Loucy (cell line): ENCODE results near the gene SINHCAF.

Source experiments
- H2AFZ ChIP-seq: fragments of 200-600 bp; sonication (generic); 2 replicates; pipeline ENCODE4 v1.6.0; 2016; ENCODE audit warnings: antibody characterized with exemption, mild to moderate bottlenecking, low read length, moderate library complexity
- H3F3A ChIP-seq: fragments of 200-600 bp; 2 replicates; pipeline ENCODE4 v1.6.0; 2016; ENCODE audit warnings: antibody characterized with exemption, low read depth, mild to moderate bottlenecking
- H3K27me3 ChIP-seq: fragments of 200-600 bp; sonication (generic); 2 replicates; pipeline ENCODE4 v1.6.1; 2014; ENCODE audit warnings: low read length, mild to moderate bottlenecking; ENCODE audit not compliant: insufficient read depth, poor library complexity, severe bottlenecking
- H3K36me3 ChIP-seq: fragments of 200-600 bp; sonication (generic); 2 replicates; pipeline ENCODE4 v1.6.1; 2016; ENCODE audit warnings: low read length; ENCODE audit not compliant: insufficient read depth
- H3K4me1 ChIP-seq: fragments of 200-600 bp; sonication (generic); 2 replicates; pipeline ENCODE4 v1.5.1; 2014; ENCODE audit warnings: low read length, mild to moderate bottlenecking; ENCODE audit not compliant: insufficient read depth, poor library complexity, severe bottlenecking
- H3K4me2 ChIP-seq: fragments of 200-600 bp; sonication (generic); 2 replicates; pipeline ENCODE4 v1.6.0; 2014; ENCODE audit warnings: antibody characterized with exemption, low read length, low read depth, mild to moderate bottlenecking; ENCODE audit not compliant: poor library complexity, severe bottlenecking
- H3K4me3 ChIP-seq: fragments of 200-600 bp; sonication (generic); 2 replicates; pipeline ENCODE4 v1.5.1; 2014; ENCODE audit warnings: low read length, mild to moderate bottlenecking, mixed read lengths; ENCODE audit not compliant: poor library complexity, severe bottlenecking
- H3K79me2 ChIP-seq: fragments of 200-600 bp; sonication (generic); 2 replicates; pipeline ENCODE4 v1.6.1; 2014; ENCODE audit warnings: low read length; ENCODE audit not compliant: insufficient read depth
- H3K9ac ChIP-seq: fragments of 200-600 bp; sonication (generic); 2 replicates; pipeline ENCODE4 v1.6.0; 2014; ENCODE audit warnings: mild to moderate bottlenecking, low read depth, low read length, moderate library complexity; ENCODE audit not compliant: poor library complexity, severe bottlenecking
- H3K9me2 ChIP-seq: fragments of 200-600 bp; sonication (generic); replicated peaks from 2 replicates; pipeline ENCODE4 v1.6.1; 2016; ENCODE audit warnings: low read depth, low read length, mixed read lengths
- H3K9me3 ChIP-seq: fragments of 200-600 bp; sonication (generic); 2 replicates; pipeline ENCODE4 v1.6.1; 2014; ENCODE audit warnings: mild to moderate bottlenecking, antibody characterized with exemption, low read length, low read depth; ENCODE audit not compliant: insufficient read depth
- H4K20me1 ChIP-seq: fragments of 200-600 bp; sonication (generic); 2 replicates; pipeline ENCODE4 v1.6.0; 2014; ENCODE audit warnings: antibody characterized with exemption, low read length, mild to moderate bottlenecking; ENCODE audit not compliant: insufficient read depth, poor library complexity, severe bottlenecking
- CTCF ChIP-seq: fragments of 200-600 bp; sonication (generic); conservative IDR thresholded peaks from 2 replicates; pipeline ENCODE4 v1.5.1; 2014; ENCODE audit warnings: mild to moderate bottlenecking, antibody characterized with exemption, low read length
- EZH2phosphoT487 ChIP-seq: fragments of 200-600 bp; IDR thresholded peaks from 2 replicates; pipeline ENCODE4 v1.6.1; 2018; ENCODE audit warnings: antibody characterized with exemption, mild to moderate bottlenecking, moderate library complexity, borderline replicate concordance

SINHCAF gene

DNA sequence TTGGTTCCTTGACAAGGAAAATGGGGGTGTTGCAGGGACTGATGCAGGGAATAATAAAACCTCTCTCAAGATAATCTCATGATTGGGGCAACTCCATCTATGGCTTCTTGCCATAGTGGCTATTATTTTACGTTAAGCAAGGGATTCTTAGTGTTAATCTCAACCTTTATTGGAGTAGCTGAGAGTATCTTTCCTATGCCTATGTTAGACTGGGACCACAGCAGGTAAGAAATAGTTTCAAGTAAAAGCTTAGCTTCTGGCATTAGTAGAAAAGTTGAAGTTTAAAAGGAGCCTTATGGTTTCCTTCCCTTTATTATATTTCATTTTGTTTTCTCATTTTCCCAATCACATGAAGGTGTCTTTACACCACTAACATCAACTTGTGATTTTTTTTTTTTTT, 16.7 kb downstream of the SINHCAF start:
- no peaks in the 10 kb centered on the region for H3K9me2 ChIP-seq
- no peak for TF ChIP-seq EZH2phosphoT487
- TF ChIP-seq CTCF, result no peak
- no peak overlapping the region for H3K4me2 ChIP-seq
- no peak overlapping the region for H3K9ac ChIP-seq
- H3K4me1 ChIP-seq, result no peaks in the 10 kb centered on the region
- H3F3A ChIP-seq, result no peaks in the 10 kb centered on the region
- H3K9me3 ChIP-seq, result no peaks in the 10 kb centered on the region
- H3K79me2 ChIP-seq, result peaks cover 100% of the 10 kb centered on the region
- no peak overlapping the region for H2AFZ ChIP-seq
- no peak overlapping the region for H3K4me3 ChIP-seq
- peaks cover 26% of the 10 kb centered on the region; the same call in 1 of the 2 replicates for H3K36me3 ChIP-seq
- no peaks in the 10 kb centered on the region for H3K27me3 ChIP-seq
- H4K20me1 ChIP-seq, result peaks cover 95% of the 10 kb centered on the region

- Histone ChIP-seq H3F3A (no peaks in the 10 kb centered on the region), H3K9ac (no peak overlapping the region), H3K4me3 (no peak overlapping the region), H4K20me1 (peaks cover 96% of the 10 kb centered on the region), H3K27me3 (no peaks in the 10 kb centered on the region), H2AFZ (no peak overlapping the region), H3K4me1 (no peaks in the 10 kb centered on the region), H3K9me2 (no peaks in the 10 kb centered on the region), H3K79me2 (peaks cover 100% of the 10 kb centered on the region), H3K4me2 (no peak overlapping the region), H3K36me3 (peaks cover 38% of the 10 kb centered on the region; the same call in 1 of the 2 replicates), H3K9me3 (no peaks in the 10 kb centered on the region)
- TF ChIP-seq CTCF (no peak), EZH2phosphoT487 (no peak)
These were observed 17.8 kb downstream of the SINHCAF start for GRCh38 chr12:31308116-31308515.

- Histone ChIP-seq H3K9me3 (no peaks in the 10 kb centered on the region), H3K27me3 (no peaks in the 10 kb centered on the region), H3K4me3 (no peak overlapping the region), H3K79me2 (peaks cover 100% of the 10 kb centered on the region), H2AFZ (no peak overlapping the region), H3K9ac (no peak overlapping the region), H3K9me2 (no peaks in the 10 kb centered on the region), H3K4me1 (no peaks in the 10 kb centered on the region), H3F3A (no peaks in the 10 kb centered on the region), H3K36me3 (peaks cover 47% of the 10 kb centered on the region; the same call in 1 of the 2 replicates), H4K20me1 (peaks cover 96% of the 10 kb centered on the region), H3K4me2 (no peak overlapping the region)
- TF ChIP-seq EZH2phosphoT487 (no peak), CTCF (no peak)
These were observed 19.1 kb downstream of the SINHCAF start for GRCh38 chr12:31306866-31307265.
